Lower leg skin (tissue), 4 donors: ENCODE measurements around the gene LCLAT1. TPM values are rescaled to one million over a fixed set of nuclear protein-coding genes. Genes with fewer than 3 reads are reported as not detected.
A peak's percentile ranks its signal among the peaks of the same experiment; 100 is the strongest.

ENCODE experiments used
- DNase-seq, 2 donors: peaks; one replicate each; pipeline ENCODE4 v3.0.0-alpha.2; 2019; ENCODE audit warnings: low spot score in 2 of 2
- H3K4me3 ChIP-seq: fragments of 200-600 bp; sonication (generic); 2 replicates; pipeline ENCODE4 v1.5.1; 2017; ENCODE audit warnings: mild to moderate bottlenecking, low read depth; ENCODE audit not compliant: poor library complexity, severe bottlenecking
- CTCF ChIP-seq, 3 donors: fragments of 450-650 bp; IDR thresholded peaks; one replicate each; pipeline ENCODE4 v1.5.1; 2016; ENCODE audit warnings: antibody characterized with exemption in 3 of 3, mild to moderate bottlenecking in 3 of 3, moderate library complexity in 2 of 3
- POLR2A ChIP-seq, 2 donors: fragments of 450-650 bp; IDR thresholded peaks; one replicate each; pipeline ENCODE4 v1.6.1; 2016 to 2017; ENCODE audit warnings: antibody characterized with exemption in 2 of 2, mild to moderate bottlenecking in 1 of 2, moderate library complexity in 1 of 2
- WGBS, 2 donors: methylation state at CpG; one replicate each; pipeline ENCODE4 v1.1.5; 2018; 5-methylcytosine and 5-hydroxymethylcytosine counted together
- intact Hi-C: fragments of 100-400 bp; cut with DNase I; formaldehyde crosslinking; loops from one replicate; pipeline ENCODE4 v1.15.0; 2023; ENCODE audit warnings: low total_unique reads
- total RNA-seq, 4 donors: library from RNA; depleted of rRNA; stranded (reverse); fragments of >200 nt; gene quantifications; one replicate each; pipeline ENCODE4 v1.1.0, GENCODE V29; 2016

The LCLAT1 gene
- total RNA-seq, 4 donors from 2014 or later = 5.2 to 19.1 (median 12.0) TPM

- DNase-seq = no peak
- TF ChIP-seq POLR2A (IDR thresholded peaks at IDR 0.05) (no peak), CTCF (IDR thresholded peaks at IDR 0.05) (no peak)
- 97 to 98% methylated on average over 2 of the region's 2 CpGs for WGBS, 2 donors
- H3K4me3 ChIP-seq = no peak overlapping the region
- intact Hi-C loops = no loop called here
These were observed 102.0 kb downstream of the LCLAT1 start for GRCh38 chr2:30549096-30549495.

GRCh38 chr2:30559544-30560275, 112.7 kb downstream of the LCLAT1 start:
- intact Hi-C loops = no loop called here
- no peak for DNase-seq
- no peak for TF ChIP-seq CTCF (IDR thresholded peaks at IDR 0.05)
- TF ChIP-seq POLR2A (IDR thresholded peaks at IDR 0.05) = no peak
- 92 to 100% methylated on average over 1 of the region's 1 CpG for WGBS, 2 donors
- no peak overlapping the region for H3K4me3 ChIP-seq

GRCh38 chr2:30561349-30561748, 114.3 kb downstream of the LCLAT1 start:
- intact Hi-C loops = no loop called here
- H3K4me3 ChIP-seq = no peak overlapping the region
- no peak for DNase-seq
- 92 to 94% methylated on average over 1 of the region's 1 CpG for WGBS, 2 donors
- TF ChIP-seq CTCF (IDR thresholded peaks at IDR 0.05) (no peak), POLR2A (IDR thresholded peaks at IDR 0.05) (no peak)

- H3K4me3 ChIP-seq = no peak overlapping the region
- WGBS, 2 donors = 50 to 60% methylated on average over 5 of the region's 5 CpGs
- intact Hi-C loops = no loop called here
- TF ChIP-seq CTCF (IDR thresholded peaks at IDR 0.05) (no peak), POLR2A (IDR thresholded peaks at IDR 0.05) (no peak)
- peak; percentile 21 to 82 for DNase-seq
These were observed 118.9 kb downstream of the LCLAT1 start for GRCh38 chr2:30565851-30566358.

GRCh38 chr2:30566631-30567030, 119.6 kb downstream of the LCLAT1 start:
- intact Hi-C loops = no loop called here
- peak in 1 of 2 donors; percentile 24 for DNase-seq
- TF ChIP-seq CTCF (IDR thresholded peaks at IDR 0.05) = no peak
- no peak for TF ChIP-seq POLR2A (IDR thresholded peaks at IDR 0.05)
- no peak overlapping the region for H3K4me3 ChIP-seq
- 55 to 68% methylated on average over 4 of the region's 4 CpGs for WGBS, 2 donors
